ENCODE data around the gene SLC25A23.
"Not testable (repeated sequence)": the region's sequence is repeated elsewhere in the genome, so short reads cannot be mapped to it uniquely, and the experiment has no call there.

SLC25A23 gene

DNA sequence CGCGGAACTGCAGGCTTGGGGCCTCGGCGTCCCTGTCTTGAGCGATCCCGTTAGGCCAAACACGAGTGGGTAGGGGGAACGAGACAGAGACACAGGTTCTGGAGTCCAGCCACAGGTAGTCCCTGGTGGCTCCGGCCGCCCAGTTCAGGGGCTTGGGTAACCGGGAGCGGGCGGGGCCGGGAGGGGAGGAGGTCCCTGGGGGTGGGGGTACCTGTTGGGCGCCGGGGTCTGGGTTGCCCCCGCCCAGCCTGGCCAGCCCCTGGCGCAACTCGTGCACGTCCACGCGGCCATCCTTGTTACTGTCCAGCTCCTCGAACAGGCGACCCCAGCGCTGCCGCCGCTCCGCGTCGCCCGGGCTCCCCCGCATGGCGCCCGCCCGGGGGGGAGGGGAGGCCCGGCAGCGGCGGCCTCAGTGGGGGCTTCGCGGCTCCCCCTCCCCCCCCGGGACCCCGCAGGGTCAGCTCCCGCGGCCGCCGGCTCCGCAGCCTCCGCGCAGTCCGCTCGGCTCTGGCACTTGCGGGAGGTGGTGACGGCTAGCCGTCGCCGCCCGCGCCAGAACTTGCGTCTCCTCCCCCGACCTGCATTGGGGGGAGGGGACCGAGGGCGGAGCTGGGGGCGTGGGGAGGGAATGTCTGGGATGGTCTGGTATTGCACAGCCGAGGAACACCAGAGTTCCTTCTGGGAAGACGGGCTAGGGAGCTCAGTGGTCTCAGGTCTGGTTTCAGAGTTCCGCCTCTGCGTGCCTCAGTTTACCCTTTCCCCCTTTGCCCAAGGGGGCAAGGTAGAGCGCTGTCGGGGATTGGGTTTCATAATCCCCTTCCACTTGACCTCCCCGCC lies at the start of gene SLC25A23:
Gene SLC25A23, minus strand, starts transcription at position 531 of the 837 bp plus-strand sequence. Its CDS starts 164 bp downstream, at position 367.
- DNase-seq (ENCODE audit: low spot score): peak; percentile 94

DNA sequence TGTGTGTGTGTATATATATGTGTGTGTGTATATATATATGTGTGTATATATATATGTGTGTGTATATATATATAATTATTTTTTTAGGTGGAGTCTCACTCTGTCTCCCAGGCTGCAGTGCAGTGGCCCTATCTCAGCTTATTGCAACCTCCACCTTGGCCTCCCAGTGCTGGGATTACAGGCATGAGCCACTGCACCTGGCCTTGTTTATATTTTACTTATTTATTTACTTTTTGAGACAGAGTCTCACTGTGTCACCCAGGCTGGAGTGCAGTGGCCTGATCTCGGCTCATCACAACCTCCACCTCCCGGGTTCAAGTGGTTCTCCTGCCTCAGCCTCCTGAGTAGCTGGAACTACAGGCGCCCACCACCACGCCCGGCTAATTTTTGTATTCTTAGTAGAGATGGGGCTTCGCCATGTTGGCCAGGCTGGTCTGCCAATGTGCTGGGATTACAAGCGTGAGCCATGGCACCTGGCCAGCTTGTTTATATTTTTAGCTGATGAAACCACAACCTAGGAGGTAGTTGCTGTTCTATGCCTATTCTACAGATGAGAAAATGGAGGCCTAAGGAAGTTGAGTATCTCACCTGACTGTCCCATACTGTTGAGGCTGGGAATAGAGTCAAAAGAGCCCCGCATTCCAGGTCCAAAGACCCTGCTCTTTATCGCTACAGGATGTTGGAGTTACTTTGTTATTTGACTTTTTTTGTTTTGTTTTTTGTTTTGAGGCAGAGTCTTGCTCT lies 48.6 kb upstream of the SLC25A23 start:
- DNase-seq (ENCODE audit: low spot score): not testable (repeated sequence)

DNA sequence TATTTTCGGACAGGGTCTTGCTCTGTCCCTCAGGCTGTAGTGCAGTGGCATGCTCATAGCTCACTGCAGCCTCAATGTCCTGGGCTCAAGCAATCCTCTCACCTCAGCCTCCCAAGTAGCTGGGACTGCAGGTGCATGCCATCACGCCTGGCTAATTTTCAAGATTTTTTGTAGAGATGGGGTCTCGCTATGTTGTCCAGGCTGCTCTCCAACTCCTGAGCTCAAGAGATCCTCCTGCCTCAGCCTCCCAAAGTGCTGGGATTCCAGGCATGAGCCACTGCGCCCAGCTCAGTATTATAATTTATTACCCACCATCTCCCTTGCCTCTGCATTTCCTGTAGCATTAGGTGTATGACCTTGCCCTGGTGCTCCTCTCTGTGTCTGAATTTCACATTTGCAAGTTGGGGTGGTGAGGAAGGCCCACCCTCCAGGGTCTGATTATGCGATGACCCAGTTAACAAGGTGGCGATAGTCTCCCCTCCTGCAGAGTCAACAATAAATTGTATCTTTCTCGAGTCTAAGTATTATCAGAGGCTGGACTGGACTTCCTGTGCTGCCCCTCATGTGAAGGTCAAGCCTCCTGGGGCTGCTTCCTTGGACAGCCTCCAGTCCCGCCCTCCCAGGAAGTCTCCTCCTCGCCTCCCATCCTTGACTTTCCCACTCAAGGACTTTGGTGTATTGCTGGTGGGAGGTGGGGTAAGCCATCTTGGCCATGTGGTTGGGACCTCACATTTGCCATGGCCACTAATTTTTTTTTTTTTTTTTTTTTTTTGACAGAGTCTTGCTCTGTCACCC lies 44.0 kb upstream of the SLC25A23 start:
- no peak for DNase-seq (ENCODE audit: low spot score)

DNA sequence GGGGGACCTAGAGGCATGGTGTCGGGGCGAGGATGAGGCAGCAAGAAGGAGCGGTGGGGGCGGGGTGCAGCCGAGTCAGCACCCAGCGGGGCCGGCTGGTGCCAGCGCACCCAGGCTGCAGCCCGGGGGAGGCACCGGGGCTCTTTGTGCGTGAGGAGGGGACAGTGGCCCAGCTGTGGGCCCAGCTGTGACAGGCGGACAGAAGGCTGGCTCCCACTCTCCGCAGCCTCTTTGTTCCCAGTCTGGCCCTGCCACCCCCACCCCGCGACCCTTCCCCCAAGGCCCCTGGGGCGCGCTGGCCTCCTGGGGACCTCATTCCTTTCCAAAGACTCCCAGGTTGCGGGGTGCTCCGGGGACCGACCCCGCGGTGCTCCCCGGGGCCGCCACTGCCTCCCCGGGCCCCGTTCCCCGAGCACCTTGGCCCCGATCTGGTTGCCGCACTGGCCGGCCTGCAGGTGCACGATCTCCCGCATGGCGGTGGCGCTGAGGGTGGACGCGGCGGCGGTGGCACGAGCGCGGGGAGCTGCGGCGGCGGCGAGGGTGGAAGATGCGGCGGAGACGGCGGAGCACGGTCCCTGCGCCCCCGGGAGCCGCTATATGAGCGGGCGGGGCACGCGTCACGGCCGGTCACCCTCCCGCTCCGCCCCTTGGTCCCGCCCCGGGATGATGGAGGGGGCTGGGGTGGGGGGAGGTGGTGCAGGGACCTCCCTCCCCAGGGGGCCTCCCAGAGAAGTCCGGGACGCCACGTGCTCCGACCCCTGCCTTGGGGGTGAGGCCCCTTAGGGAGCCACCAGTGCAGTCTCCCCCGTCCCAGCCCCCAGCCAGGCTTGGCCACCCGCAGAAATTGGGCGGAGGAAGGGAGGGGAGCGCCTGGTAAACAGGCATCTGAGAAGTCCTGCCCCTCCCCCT lies 42.4 kb upstream of the SLC25A23 start, which contains the start of gene TUBB4A:
Gene TUBB4A, minus strand, starts transcription at position 570 of the 909 bp plus-strand sequence. Its CDS starts 97 bp downstream, at position 473.
- peak; percentile 81 for DNase-seq (ENCODE audit: low spot score)

DNA sequence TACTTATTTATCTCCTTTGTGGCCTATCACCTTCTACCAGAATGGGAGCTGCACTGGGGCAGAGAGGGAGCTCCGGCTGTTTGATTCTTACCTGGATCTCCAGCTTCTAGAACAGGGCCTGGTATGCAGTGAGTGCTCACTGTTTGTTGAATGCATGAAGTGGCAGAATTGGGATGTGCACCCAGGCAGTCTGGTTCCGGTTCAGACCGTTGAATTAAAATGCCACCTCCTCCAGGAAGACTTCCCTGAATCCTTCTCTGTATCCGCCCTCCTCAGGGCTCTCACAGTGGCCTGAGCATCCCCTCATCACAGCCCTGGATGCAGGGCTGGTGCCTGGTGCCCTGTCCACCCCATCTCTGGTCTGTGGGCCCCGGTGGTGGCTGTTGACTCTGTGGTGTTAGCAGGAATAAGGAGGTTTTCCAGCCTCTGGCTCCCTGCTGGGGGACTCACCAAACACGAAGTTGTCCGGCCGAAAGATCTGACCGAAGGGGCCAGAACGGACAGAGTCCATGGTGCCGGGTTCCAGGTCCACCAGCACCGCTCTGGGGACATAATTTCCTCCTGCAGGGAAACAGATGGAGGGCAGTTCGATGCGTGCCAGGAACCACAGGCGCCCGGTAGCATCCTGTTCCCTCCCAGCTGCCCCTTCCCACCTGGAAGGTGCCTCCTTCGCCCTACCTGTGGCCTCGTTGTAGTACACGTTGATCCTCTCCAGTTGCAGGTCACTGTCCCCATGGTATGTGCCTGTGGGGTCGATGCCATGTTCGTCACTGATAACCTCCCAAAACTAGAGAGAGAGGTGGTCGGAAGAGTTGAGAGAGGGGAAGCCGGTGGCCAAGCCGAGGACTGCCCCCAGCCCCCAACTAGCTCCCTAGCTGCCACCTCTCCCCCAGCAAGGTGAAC lies 41.5 kb upstream of the SLC25A23 start:
- DNase-seq (ENCODE audit: low spot score): no peak

DNA sequence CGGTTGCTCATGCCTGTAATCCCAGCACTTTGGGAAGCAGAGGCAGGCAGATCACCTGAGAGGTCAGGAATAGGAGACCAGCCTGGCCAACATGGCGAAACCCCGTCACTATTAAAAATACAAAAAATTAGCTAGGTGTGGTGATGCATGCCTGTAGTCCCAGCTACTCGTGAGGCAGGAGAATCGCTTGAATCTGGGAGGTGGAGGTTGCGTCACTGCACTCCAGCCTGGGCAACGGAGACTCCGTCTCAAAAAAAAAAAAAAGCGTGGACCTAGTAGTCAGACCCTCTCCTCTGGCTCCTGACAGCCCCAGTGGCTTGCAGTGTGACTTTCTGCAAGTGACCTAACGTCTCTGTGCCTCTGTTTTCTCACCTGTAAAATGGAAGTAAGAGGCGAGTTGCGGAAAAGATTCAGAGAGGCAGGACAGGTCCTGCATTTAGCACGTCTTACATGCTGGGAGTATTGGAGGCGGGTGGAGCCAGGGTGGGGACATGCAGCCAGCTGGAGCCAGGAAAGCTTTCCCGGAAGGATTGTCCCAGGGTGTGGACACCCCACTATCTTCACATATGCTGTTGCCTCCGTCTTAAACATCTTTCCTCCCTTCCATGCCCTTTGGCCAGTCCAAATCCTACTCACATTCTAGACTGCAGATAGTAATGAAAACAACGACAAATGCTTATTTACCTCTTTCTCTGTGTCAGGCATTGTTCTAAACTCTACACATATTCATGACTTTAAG lies 39.6 kb upstream of the SLC25A23 start:
- no peak for DNase-seq (ENCODE audit: low spot score)

DNA sequence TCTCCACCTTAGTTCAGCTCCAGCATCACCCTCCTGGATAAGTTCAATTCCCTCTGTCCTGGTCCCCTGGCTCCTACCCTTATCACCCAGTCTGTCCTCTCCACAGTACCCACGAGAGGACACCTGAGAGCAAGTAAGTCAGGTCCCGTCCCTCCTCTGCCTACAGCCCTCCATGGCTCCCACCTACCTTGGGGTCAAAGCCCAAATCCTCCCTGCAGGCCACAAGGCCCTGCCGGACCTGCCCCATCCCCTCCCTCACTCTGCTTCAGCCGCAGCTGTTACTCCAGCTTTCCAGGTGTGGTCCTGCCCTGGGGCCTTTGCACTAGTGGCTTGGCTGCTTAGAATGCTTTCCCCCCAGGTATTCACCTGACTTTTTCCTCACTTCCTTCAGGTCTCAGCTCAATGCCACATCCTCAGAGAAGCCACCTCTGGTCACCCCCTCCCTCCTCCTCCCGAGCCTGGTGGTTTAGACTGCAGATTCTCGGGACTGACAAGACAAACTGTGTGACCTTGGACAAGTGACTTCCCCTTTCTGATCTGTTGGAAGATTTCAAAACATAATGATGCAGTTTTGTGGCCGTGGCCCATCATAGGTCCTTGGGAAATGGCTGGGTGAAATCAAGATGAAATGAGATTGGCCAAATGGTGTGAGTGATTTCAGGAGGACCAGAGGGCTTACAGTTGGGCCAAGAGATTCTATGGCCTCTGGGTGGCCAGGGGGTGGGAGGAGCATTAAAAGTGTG lies 38.9 kb upstream of the SLC25A23 start:
- DNase-seq (ENCODE audit: low spot score): no peak

DNA sequence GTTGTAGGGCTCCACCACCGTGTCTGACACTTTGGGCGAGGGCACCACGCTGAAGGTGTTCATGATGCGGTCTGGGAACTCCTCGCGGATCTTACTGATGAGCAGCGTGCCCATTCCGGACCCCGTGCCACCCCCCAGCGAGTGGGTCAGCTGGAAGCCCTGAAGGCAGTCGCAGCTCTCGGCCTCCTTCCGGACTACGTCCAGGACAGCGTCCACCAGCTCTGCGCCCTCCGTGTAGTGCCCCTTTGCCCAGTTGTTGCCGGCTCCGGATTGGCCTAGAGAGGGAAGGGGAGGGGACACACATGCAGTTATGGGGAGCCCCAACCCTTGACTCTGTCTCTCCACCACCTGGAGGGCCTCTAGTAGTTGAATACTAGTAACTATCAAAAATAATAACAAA lies 36.4 kb upstream of the SLC25A23 start:
- no peak for DNase-seq (ENCODE audit: low spot score)

DNA sequence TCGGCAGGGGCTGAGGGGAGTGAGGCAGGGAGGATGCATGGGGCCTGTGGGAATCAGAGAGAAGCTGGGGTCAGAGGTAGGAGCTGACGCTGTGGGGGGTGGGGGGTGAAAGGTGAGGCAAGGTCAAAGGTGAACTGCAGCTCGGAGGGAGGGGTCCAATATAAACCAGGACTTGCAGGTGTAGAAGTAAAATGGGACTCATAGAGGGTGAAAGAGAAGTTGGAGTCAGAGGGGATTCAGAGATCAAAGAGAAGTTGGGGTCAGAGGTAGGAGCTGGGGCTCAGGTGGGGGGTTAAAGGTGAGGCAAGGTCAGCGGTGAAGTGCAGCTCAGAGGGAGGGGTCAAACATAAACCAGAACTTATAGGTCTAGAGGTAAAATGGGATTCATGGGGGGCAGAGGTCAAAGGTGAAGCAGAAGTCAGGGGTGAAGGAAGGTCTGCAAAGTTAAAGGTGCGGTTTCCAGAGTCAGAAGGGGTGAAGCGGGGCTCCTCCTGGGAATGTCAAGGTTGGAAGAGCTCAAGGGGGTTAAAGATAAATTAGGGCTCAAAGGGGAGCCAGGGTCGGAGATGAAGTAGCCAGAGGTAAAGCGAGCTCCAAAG lies 34.9 kb upstream of the SLC25A23 start:
- DNase-seq (ENCODE audit: low spot score): no peak

DNA sequence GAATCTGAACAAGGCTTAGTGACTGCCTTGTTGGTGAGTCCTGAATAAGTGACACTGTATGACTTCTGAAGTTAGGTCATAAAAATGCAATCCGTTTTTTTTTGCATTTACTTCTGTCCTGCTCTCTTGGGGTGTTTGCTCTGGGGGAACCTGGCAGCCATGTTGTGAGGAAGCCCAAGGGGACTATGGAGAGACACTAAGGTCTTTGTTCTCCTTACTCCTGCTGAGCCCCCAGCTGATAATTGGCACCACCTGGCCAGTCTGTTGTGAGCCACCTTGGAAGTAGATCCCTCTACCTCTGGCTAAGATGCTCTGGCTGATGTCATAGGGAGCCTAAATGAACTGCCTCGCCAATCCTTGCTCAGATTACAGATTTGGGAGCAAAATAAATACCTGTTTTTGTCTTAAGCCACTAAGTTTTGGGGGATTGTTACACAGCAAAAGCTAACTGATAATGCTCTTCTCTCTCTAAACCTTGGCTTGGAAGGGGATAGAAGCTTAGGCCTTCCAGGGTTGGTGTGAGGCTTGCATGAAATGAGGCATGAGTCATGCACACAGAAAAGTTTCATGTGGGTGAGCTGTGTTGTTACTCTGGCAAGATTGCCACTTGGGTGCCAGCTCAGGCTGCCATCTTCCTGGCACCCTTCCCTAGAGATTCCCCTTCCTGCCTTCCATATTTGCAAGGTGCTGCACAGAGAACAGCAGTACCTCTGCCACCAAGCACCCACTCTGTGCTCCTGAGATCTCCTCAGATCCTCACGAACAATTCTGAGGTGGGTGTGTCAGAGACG lies 32.4 kb upstream of the SLC25A23 start:
- DNase-seq (ENCODE audit: low spot score): no peak

DNA sequence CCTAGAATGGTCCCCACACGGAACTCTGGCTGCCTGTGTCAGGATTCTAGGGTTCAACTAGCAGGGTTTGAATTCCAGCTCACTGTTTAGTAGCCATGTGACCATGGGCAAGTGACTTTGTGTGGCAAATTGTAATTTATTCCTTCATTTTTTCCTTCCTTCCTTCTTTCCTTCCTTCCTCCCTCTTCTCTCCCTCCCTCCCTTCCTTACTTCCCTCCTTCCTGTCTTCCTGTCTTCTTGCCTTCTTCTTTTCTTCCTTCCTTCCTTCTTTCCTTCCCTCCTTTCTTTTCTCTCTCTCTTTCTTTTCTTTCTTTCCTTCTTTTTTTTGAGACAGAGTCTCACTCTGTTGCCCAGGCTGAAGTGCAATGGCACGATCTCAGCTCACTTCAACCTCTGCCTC lies 30.5 kb upstream of the SLC25A23 start:
- DNase-seq (ENCODE audit: low spot score): no peak

DNA sequence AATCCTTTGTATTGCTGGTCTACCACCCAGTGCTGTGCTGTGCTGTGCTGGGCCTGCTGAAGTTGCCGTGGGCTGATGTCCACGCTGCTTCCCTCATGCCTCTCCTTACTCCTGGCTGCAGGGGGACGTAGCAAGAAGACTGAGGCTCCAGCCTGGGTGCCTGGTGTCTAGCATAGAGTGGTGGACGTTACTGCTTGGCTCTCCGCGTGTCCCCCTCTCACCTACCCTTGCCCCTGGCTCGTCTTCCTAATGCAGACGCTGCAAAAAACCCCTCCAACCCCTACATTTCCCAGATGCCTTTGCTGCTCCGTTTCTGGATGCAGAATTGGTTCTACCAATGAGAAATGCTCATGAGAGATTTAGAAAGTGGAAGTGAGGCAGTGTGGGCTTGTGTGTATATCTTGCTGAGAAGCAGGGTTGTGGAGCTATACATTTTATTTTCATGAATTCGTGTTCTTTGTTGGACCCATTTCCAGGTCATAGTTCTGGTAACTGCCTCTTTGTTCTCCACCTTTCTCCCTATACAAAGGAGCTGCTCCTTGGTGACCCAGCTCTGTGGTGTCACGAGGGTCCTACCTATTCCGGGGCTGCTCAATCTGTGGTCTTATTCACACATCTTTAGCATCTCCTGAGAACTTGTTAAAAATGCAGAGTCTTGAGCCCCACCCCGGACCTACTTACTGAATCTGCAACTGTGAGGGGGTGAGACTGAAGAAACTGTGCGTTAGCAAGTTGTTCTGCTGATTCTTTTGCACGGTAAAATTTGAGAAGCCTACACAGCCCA lies 29.9 kb upstream of the SLC25A23 start:
- DNase-seq (ENCODE audit: low spot score): no peak

DNA sequence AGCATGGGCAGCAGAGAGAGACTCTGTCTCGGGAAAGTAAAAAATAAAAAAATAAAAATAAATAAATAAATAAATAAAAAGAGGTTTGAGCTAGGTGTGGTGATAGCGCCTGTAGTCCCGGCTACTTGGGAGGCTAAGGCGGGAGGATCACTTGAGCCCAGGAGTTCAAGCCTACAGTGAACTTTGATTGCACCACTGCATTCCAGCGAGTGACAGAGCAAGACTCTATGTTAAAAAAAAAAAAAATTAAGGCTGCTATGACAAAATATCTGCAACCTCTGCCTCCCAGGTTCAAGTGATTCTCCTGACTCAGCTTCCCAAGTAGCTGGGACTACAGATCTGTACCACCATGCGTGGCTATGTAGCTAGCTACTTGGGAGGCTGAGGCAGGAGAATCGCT lies 25.2 kb upstream of the SLC25A23 start:
- no peak for DNase-seq (ENCODE audit: low spot score)

DNA sequence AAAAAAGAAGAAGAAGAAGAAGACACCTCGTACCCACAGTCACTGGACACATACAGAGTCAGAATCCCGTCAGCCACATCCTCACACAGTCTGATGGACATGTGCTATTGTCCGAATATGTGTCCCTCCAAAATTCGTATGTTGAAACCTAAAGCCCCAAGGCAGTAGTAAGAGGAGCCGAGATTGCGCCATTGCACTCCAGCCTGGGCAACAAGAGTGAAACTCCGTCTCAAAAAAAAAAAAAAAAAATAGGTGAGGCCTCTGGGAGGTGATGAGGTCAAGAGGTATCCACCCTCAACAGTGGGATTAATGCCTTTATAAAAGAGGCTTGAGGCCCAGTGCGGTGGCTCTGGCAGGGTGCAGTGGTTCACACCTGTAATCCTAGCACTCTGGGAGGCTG lies 24.6 kb upstream of the SLC25A23 start:
- no peak for DNase-seq (ENCODE audit: low spot score)

DNA sequence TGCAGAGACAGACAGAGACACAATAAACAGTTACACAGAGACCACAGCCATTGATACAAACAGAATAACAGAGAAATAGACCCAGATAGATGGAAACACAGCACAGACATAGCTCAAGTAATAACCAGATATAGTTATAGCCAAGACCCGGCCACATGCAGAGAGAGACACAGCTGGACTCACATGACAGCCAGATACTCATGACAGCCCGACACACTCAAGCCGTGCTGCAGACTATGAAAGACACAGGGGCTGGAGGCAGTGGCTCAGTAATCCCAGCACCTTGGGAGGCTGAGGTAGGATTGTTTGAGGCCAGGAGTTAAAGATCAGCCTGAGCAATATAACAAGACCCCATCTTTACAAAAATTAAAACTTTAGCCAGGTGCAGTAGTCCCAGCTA lies 23.6 kb upstream of the SLC25A23 start:
- no peak for DNase-seq (ENCODE audit: low spot score)

DNA sequence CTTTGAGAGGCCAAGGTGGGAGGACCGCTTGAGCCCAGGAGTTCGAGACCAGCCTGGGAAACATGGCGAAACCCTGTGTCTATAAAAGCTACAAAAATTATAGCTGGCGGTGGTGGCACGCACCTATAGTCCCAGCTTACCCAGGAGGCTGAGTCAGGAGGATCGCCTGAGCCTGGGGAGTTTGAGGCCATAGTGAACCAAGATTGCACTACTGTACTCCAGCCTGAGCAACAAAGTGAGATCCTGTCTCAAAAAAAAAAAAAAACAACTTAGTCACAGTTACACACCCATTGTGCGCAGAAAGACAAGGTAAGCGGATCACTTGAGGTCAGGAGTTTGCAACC lies 22.7 kb upstream of the SLC25A23 start:
- DNase-seq (ENCODE audit: low spot score): no peak
